ENCODE data around the gene C3orf18.

Gene C3orf18

GRCh38 chr3:50525191-50525910 is 42.2 kb downstream of the C3orf18 start:
- H3K4me3 ChIP-seq (ENCODE audit: insufficient read length, low read depth): no peak overlapping the region
- H3K4me1 ChIP-seq (ENCODE audit: insufficient read depth, insufficient read length): peaks cover 34% of the 10 kb centered on the region
- peaks cover 5% of the 10 kb centered on the region for H3K27me3 ChIP-seq (ENCODE audit: insufficient read depth, insufficient read length)
- H3K9ac ChIP-seq (ENCODE audit: insufficient read length, low read depth): no peak overlapping the region
- H3K36me3 ChIP-seq (ENCODE audit: insufficient read depth, insufficient read length, low read length): no peaks in the 10 kb centered on the region
- H3K9me3 ChIP-seq (ENCODE audit: insufficient read depth, low read length): no peaks in the 10 kb centered on the region
- TF ChIP-seq YY1 (IDR thresholded peaks at IDR 0.05; ENCODE audit: insufficient read depth, insufficient read length) (no peak), SUZ12 (IDR thresholded peaks at IDR 0.05; ENCODE audit: extremely low read depth, insufficient read depth, insufficient read length) (no peak), ZNF274 (IDR thresholded peaks at IDR 0.05; ENCODE audit: low read depth, low read length) (no peak)
- no peak for DNase-seq (ENCODE audit: low read depth, low spot score)

GRCh38 chr3:50524746-50525145 is 42.8 kb downstream of the C3orf18 start:
- TF ChIP-seq ZNF274 (IDR thresholded peaks at IDR 0.05; ENCODE audit: low read depth, low read length): no peak
- no peak for TF ChIP-seq SUZ12 (IDR thresholded peaks at IDR 0.05; ENCODE audit: extremely low read depth, insufficient read depth, insufficient read length)
- no peak for TF ChIP-seq YY1 (IDR thresholded peaks at IDR 0.05; ENCODE audit: insufficient read depth, insufficient read length)
- H3K4me1 ChIP-seq (ENCODE audit: insufficient read depth, insufficient read length): peaks cover 34% of the 10 kb centered on the region
- H3K9me3 ChIP-seq (ENCODE audit: insufficient read depth, low read length): no peaks in the 10 kb centered on the region
- H3K36me3 ChIP-seq (ENCODE audit: insufficient read depth, insufficient read length, low read length): no peaks in the 10 kb centered on the region
- H3K9ac ChIP-seq (ENCODE audit: insufficient read length, low read depth): no peak overlapping the region
- no peak for DNase-seq (ENCODE audit: low read depth, low spot score)
- no peak overlapping the region for H3K4me3 ChIP-seq (ENCODE audit: insufficient read length, low read depth)
- peaks cover 3% of the 10 kb centered on the region for H3K27me3 ChIP-seq (ENCODE audit: insufficient read depth, insufficient read length)

- TF ChIP-seq ZNF274 (IDR thresholded peaks at IDR 0.05; ENCODE audit: low read depth, low read length) (no peak), YY1 (IDR thresholded peaks at IDR 0.05; ENCODE audit: insufficient read depth, insufficient read length) (no peak), SUZ12 (IDR thresholded peaks at IDR 0.05; ENCODE audit: extremely low read depth, insufficient read depth, insufficient read length) (no peak)
- Histone ChIP-seq H3K9me3 (ENCODE audit: insufficient read depth, low read length) (no peaks in the 10 kb centered on the region), H3K4me1 (ENCODE audit: insufficient read depth, insufficient read length) (peaks cover 44% of the 10 kb centered on the region), H3K4me3 (ENCODE audit: insufficient read length, low read depth) (no peak overlapping the region), H3K9ac (ENCODE audit: insufficient read length, low read depth) (no peak overlapping the region), H3K27me3 (ENCODE audit: insufficient read depth, insufficient read length) (no peaks in the 10 kb centered on the region), H3K36me3 (ENCODE audit: insufficient read depth, insufficient read length, low read length) (no peaks in the 10 kb centered on the region)
- no peak for DNase-seq (ENCODE audit: low read depth, low spot score)
Observed at GRCh38 chr3:50523279-50523811, 44.2 kb downstream of the C3orf18 start.

- no peaks in the 10 kb centered on the region for H3K27me3 ChIP-seq (ENCODE audit: insufficient read depth, insufficient read length)
- H3K36me3 ChIP-seq (ENCODE audit: insufficient read depth, insufficient read length, low read length): no peaks in the 10 kb centered on the region
- no peak overlapping the region for H3K4me3 ChIP-seq (ENCODE audit: insufficient read length, low read depth)
- H3K9me3 ChIP-seq (ENCODE audit: insufficient read depth, low read length): no peaks in the 10 kb centered on the region
- peaks cover 60% of the 10 kb centered on the region for H3K4me1 ChIP-seq (ENCODE audit: insufficient read depth, insufficient read length)
- H3K9ac ChIP-seq (ENCODE audit: insufficient read length, low read depth): peak overlapping the region; percentile 68
- DNase-seq (ENCODE audit: low read depth, low spot score): no peak
- TF ChIP-seq SUZ12 (IDR thresholded peaks at IDR 0.05; ENCODE audit: extremely low read depth, insufficient read depth, insufficient read length) (no peak), YY1 (IDR thresholded peaks at IDR 0.05; ENCODE audit: insufficient read depth, insufficient read length) (no peak), ZNF274 (IDR thresholded peaks at IDR 0.05; ENCODE audit: low read depth, low read length) (no peak)
Observed at GRCh38 chr3:50521572-50521971, 46.0 kb downstream of the C3orf18 start.

- Histone ChIP-seq H3K27me3 (ENCODE audit: insufficient read depth, insufficient read length) (no peaks in the 10 kb centered on the region), H3K4me1 (ENCODE audit: insufficient read depth, insufficient read length) (peaks cover 60% of the 10 kb centered on the region), H3K36me3 (ENCODE audit: insufficient read depth, insufficient read length, low read length) (no peaks in the 10 kb centered on the region), H3K9ac (ENCODE audit: insufficient read length, low read depth) (peak overlapping the region; percentile 68), H3K4me3 (ENCODE audit: insufficient read length, low read depth) (peak overlapping the region; percentile 17), H3K9me3 (ENCODE audit: insufficient read depth, low read length) (no peaks in the 10 kb centered on the region)
- no peak for DNase-seq (ENCODE audit: low read depth, low spot score)
- TF ChIP-seq SUZ12 (IDR thresholded peaks at IDR 0.05; ENCODE audit: extremely low read depth, insufficient read depth, insufficient read length) (no peak), ZNF274 (IDR thresholded peaks at IDR 0.05; ENCODE audit: low read depth, low read length) (no peak)
Observed at GRCh38 chr3:50520849-50521248, 46.7 kb downstream of the C3orf18 start.

GRCh38 chr3:50519471-50520089 is 48.0 kb downstream of the C3orf18 start:
- Histone ChIP-seq H3K4me1 (ENCODE audit: insufficient read depth, insufficient read length) (peaks cover 57% of the 10 kb centered on the region), H3K4me3 (ENCODE audit: insufficient read length, low read depth) (no peak overlapping the region), H3K9ac (ENCODE audit: insufficient read length, low read depth) (peak overlapping the region; percentile 70), H3K9me3 (ENCODE audit: insufficient read depth, low read length) (no peaks in the 10 kb centered on the region), H3K36me3 (ENCODE audit: insufficient read depth, insufficient read length, low read length) (no peaks in the 10 kb centered on the region), H3K27me3 (ENCODE audit: insufficient read depth, insufficient read length) (no peaks in the 10 kb centered on the region)
- DNase-seq (ENCODE audit: low read depth, low spot score): peak; percentile 81
- TF ChIP-seq SUZ12 (IDR thresholded peaks at IDR 0.05; ENCODE audit: extremely low read depth, insufficient read depth, insufficient read length) (no peak), YY1 (IDR thresholded peaks at IDR 0.05; ENCODE audit: insufficient read depth, insufficient read length) (no peak), ZNF274 (IDR thresholded peaks at IDR 0.05; ENCODE audit: low read depth, low read length) (no peak)

- no peak for DNase-seq (ENCODE audit: low read depth, low spot score)
- H3K9ac ChIP-seq (ENCODE audit: insufficient read length, low read depth): peak overlapping the region; percentile 70
- no peaks in the 10 kb centered on the region for H3K27me3 ChIP-seq (ENCODE audit: insufficient read depth, insufficient read length)
- H3K4me1 ChIP-seq (ENCODE audit: insufficient read depth, insufficient read length): peaks cover 54% of the 10 kb centered on the region
- no peaks in the 10 kb centered on the region for H3K9me3 ChIP-seq (ENCODE audit: insufficient read depth, low read length)
- no peaks in the 10 kb centered on the region for H3K36me3 ChIP-seq (ENCODE audit: insufficient read depth, insufficient read length, low read length)
- no peak overlapping the region for H3K4me3 ChIP-seq (ENCODE audit: insufficient read length, low read depth)
- TF ChIP-seq YY1 (IDR thresholded peaks at IDR 0.05; ENCODE audit: insufficient read depth, insufficient read length) (no peak), ZNF274 (IDR thresholded peaks at IDR 0.05; ENCODE audit: low read depth, low read length) (no peak), SUZ12 (IDR thresholded peaks at IDR 0.05; ENCODE audit: extremely low read depth, insufficient read depth, insufficient read length) (no peak)
Observed at GRCh38 chr3:50518436-50518835, 49.1 kb downstream of the C3orf18 start.

Data from NT2/D1 (cell line).